ENCODE measurements around the gene IP6K2. TPM values are rescaled to one million over a fixed set of nuclear protein-coding genes. Genes with fewer than 3 reads are reported as not detected.
A peak's percentile ranks its signal among the peaks of the same experiment; 100 is the strongest.

The IP6K2 gene
- polyA plus RNA-seq, 1 experiment = 110 TPM

DNA sequence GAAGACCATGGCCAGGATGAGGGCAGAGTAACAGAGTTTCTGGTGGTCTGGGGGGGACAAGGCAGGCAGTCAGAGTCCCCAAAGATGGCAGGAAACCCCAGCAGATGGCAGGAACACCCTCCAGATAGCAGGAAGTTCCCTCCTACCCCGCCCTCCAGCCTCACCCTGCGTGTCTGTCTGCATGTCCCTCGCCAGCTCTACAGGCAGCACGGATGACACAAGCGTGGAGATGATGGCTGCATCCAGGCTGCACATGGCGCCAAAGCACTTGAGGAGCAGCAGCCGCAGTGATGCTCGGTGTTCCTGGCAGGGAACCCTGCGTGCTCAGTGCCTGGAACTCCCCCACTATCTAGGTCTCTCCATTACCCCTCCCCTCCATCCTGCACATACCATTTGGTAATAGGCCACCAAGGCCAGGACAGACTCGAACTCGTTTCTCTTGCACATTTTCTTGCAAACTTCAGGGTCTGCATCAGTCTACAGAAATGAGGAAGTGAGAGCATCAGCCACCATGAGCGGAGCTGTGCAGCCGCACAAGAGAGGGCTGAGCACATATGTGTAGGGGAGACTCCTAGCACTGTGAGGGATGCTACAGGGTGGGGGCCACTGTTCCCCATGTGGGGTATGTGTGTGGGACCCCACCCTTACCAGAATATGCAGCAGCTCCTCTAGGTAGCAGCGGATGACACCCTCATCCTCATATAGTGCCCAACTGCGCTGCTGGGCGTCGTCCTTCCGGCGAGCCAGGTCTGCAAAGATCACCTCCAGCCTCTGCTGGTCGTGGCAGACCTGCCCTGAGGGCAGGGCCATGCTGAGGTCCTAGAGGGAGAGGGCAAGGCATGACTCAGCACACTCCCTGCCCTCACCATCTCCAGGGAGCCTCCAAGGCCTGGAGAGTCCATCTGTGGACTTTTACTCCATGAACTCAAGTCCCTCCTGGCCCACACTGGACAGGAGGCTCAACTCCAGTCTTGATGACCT is 37.3 kb downstream of the IP6K2 start:
- CTCF ChIA-PET = no interaction called here
- Histone ChIP-seq H3K9me3 (ENCODE audit: control insufficient read depth, insufficient read depth, low read length) (no peaks in the 10 kb centered on the region), H3K4me3 (ENCODE audit: low read depth, low read length) (no peak overlapping the region), H3K27me3 (ENCODE audit: control insufficient read depth, insufficient read depth, low read length) (no peaks in the 10 kb centered on the region), H3K27ac (ENCODE audit: low read depth, low read length) (no peak overlapping the region)
- TF ChIP-seq, protein P1, sequence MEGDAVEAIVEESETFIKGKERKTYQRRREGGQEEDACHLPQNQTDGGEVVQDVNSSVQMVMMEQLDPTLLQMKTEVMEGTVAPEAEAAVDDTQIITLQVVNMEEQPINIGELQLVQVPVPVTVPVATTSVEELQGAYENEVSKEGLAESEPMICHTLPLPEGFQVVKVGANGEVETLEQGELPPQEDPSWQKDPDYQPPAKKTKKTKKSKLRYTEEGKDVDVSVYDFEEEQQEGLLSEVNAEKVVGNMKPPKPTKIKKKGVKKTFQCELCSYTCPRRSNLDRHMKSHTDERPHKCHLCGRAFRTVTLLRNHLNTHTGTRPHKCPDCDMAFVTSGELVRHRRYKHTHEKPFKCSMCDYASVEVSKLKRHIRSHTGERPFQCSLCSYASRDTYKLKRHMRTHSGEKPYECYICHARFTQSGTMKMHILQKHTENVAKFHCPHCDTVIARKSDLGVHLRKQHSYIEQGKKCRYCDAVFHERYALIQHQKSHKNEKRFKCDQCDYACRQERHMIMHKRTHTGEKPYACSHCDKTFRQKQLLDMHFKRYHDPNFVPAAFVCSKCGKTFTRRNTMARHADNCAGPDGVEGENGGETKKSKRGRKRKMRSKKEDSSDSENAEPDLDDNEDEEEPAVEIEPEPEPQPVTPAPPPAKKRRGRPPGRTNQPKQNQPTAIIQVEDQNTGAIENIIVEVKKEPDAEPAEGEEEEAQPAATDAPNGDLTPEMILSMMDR (IDR thresholded peaks at IDR 0.05; ENCODE audit: low read depth, low read length) = no peak
- POLR2A ChIA-PET = no interaction called here
- no peak for DNase-seq (ENCODE audit: low read depth, low spot score)

DNA sequence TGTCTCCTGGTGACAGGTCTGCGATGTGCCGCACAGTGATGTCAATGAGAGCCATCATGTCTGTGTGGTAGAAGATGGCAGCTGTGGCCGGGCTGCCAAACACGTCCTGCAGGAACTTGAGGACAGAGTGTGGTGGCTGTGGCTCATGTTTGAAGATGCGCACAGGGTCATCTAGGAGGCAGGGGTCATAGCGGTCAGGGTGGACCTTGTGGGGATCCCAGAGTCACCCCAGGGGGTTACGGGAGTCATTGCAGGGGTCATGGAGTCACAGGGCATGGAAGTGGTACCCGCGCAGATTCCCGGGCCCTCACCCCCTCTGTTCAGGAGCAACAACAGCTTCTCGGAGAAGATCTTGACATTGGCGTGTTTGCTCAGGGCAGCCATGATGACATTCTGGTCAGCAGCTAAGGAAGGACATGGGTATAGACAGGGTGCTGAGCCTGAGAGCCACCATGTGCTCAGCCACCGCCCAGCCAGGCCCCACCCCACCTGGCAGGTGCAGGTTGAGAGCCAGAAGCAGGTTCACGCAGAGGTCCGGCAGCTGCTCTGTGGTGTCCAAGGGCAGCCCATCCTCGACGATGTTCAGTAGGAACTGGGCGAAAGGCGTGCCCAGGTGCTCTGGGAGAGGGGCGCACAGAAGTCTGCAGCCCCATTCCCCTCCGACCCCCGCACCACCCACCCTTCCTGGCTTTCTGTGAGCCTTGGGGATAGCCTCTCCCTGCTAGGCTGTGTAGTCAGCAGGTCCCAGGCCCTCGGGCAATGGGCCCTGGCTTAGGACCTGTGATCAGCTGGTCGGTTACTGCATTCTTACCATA is 38.2 kb downstream of the IP6K2 start:
- no peaks in the 10 kb centered on the region for H3K27me3 ChIP-seq (ENCODE audit: control insufficient read depth, insufficient read depth, low read length)
- H3K27ac ChIP-seq (ENCODE audit: low read depth, low read length) = peak overlapping the region; percentile 65
- TF ChIP-seq, protein P1 (IDR thresholded peaks at IDR 0.05; ENCODE audit: low read depth, low read length) = no peak
- H3K4me3 ChIP-seq (ENCODE audit: low read depth, low read length) = no peak overlapping the region
- DNase-seq (ENCODE audit: low read depth, low spot score) = no peak
- CTCF ChIA-PET = no interaction called here
- POLR2A ChIA-PET = interaction anchor here (0.5 kb wide), 1 partner anchor 55 kb away, joined by 3 read pairs; no protein-coding TSS in a partner anchor
- no peaks in the 10 kb centered on the region for H3K9me3 ChIP-seq (ENCODE audit: control insufficient read depth, insufficient read depth, low read length)

DNA sequence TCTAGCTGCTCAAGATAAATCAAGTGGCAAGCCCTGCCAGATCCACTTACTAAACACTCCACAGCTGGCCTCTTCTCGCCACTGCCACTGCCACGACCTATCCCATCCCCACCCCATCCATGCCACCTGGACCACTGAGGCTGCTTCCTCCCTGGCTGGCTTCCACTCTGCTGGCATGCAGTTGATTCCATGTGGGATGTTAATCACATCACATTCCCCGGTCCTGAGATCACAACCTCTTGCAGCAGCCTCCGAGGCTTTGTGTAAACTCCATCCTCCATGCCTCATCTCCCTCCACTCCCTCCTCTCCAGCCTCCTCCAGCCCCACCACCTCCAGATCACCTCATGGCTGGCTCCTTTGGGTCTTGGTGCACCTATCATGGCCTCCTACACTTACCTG is 39.0 kb downstream of the IP6K2 start:
- ChIA-PET CTCF (interaction anchor here (0.5 kb wide), 1 partner anchor 9 kb away, joined by 3 read pairs; no protein-coding TSS in a partner anchor), POLR2A (interaction anchor here (0.5 to 1.0 kb wide), 3 partner anchors 10 to 54 kb away, joined by 3 to 8 read pairs (median 4); no protein-coding TSS in a partner anchor)
- Histone ChIP-seq H3K27me3 (ENCODE audit: control insufficient read depth, insufficient read depth, low read length) (no peaks in the 10 kb centered on the region), H3K9me3 (ENCODE audit: control insufficient read depth, insufficient read depth, low read length) (no peaks in the 10 kb centered on the region), H3K4me3 (ENCODE audit: low read depth, low read length) (no peak overlapping the region), H3K27ac (ENCODE audit: low read depth, low read length) (peak overlapping the region; percentile 65)
- peak; percentile 62 for DNase-seq (ENCODE audit: low read depth, low spot score)
- TF ChIP-seq, protein P1 (IDR thresholded peaks at IDR 0.05; ENCODE audit: low read depth, low read length) = no peak

DNA sequence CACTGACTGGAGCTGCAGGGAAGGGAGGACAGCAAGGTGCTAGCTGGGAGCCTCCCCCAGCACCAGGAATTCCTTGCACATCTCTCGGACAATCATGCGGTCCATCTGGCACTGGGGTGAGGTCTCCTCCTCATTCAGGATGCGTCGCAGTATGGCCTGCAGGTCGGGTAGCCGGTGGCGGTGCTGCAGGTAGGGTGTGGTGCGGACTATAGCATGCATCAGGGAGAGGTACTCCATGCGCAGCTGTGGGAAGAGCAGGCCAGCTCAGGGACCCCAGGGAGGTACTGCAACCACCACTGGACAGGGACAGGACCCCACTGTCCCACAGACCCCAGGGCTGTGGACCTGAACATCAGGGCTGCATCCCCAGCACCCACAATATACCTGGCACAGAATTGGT is 42.5 kb downstream of the IP6K2 start:
- Histone ChIP-seq H3K27me3 (ENCODE audit: control insufficient read depth, insufficient read depth, low read length) (no peaks in the 10 kb centered on the region), H3K27ac (ENCODE audit: low read depth, low read length) (no peak overlapping the region), H3K9me3 (ENCODE audit: control insufficient read depth, insufficient read depth, low read length) (no peaks in the 10 kb centered on the region), H3K4me3 (ENCODE audit: low read depth, low read length) (no peak overlapping the region)
- POLR2A ChIA-PET = interaction anchor here (0.8 kb wide), 1 partner anchor 10 kb away, joined by 3 read pairs; no protein-coding TSS in a partner anchor
- DNase-seq (ENCODE audit: low read depth, low spot score) = no peak
- TF ChIP-seq, protein P1 (IDR thresholded peaks at IDR 0.05; ENCODE audit: low read depth, low read length) = no peak
- CTCF ChIA-PET = no interaction called here

Data from AG04450 (cell line).